WTC11 (cell line): Measurements from ENCODE around the gene TEKT3. TPM values are rescaled to one million over a fixed set of nuclear protein-coding genes. Genes with fewer than 3 reads are reported as not detected.
A peak's percentile ranks its signal among the peaks of the same experiment; 100 is the strongest.

Source experiments
- ATAC-seq: fragments of 200-7000 bp; cut with Tn5 transposase; 2 replicates; pipeline ENCODE4 v1.10.0; 2021; ENCODE audit warnings: mild to moderate bottlenecking, moderate library complexity
- CTCF ChIA-PET: fragments of 300-600 bp; sonication (Branson Sonifier 250); formaldehyde crosslinking; loops from one replicate; lab custom pipeline; 2021; ENCODE audit warnings: antibody characterized with exemption; lab: Charles Lee
- POLR2A ChIA-PET: fragments of 350-600 bp; sonication (Branson Sonifier 250); formaldehyde crosslinking; loops from one replicate; lab custom pipeline; 2021; ENCODE audit warnings: antibody characterized with exemption; lab: Charles Lee
- DNase-seq: peaks from one replicate; pipeline ENCODE4 v3.0.0; 2021; ENCODE audit warnings: low spot score
- H3K27ac Mint-ChIP-seq: 2 replicates; pipeline ENCODE4 v1.8.0; 2021; ENCODE audit warnings: mixed read lengths
- H3K27me3 Mint-ChIP-seq: 2 replicates; pipeline ENCODE4 v1.8.0; 2021; ENCODE audit warnings: low read depth, mild to moderate bottlenecking, moderate library complexity, mixed read lengths
- H3K36me3 Mint-ChIP-seq: 2 replicates; pipeline ENCODE4 v1.8.0; 2021; ENCODE audit warnings: mixed read lengths
- H3K4me1 Mint-ChIP-seq: 2 replicates; pipeline ENCODE4 v1.8.0; 2022; ENCODE audit warnings: mixed read lengths
- H3K4me3 Mint-ChIP-seq: 2 replicates; pipeline ENCODE4 v1.8.0; 2021; ENCODE audit warnings: mild to moderate bottlenecking, moderate library complexity, mixed read lengths
- H3K9me3 Mint-ChIP-seq: 2 replicates; pipeline ENCODE4 v1.8.0; 2021; ENCODE audit warnings: mixed read lengths
- ARID4B ChIP-seq: sonication (generic); formaldehyde crosslinking; IDR thresholded peaks from 2 replicates; pipeline ENCODE4 v1.8.0; 2023; ENCODE audit warnings: missing genetic modification reagents, mild to moderate bottlenecking, borderline replicate concordance
- CBFB ChIP-seq: sonication (generic); formaldehyde crosslinking; IDR thresholded peaks from 2 replicates; pipeline ENCODE4 v1.8.1; 2022; ENCODE audit warnings: mild to moderate bottlenecking, low read depth, missing genetic modification reagents
- CREM ChIP-seq: sonication (generic); formaldehyde crosslinking; IDR thresholded peaks from 2 replicates; pipeline ENCODE4 v1.8.1; 2022; ENCODE audit warnings: mild to moderate bottlenecking, missing genetic modification reagents, moderate library complexity
- ELF4 ChIP-seq: sonication (generic); formaldehyde crosslinking; IDR thresholded peaks from 2 replicates; pipeline ENCODE4 v1.8.1; 2022; ENCODE audit warnings: low read depth, mild to moderate bottlenecking, moderate library complexity, missing genetic modification reagents
- FOXP4 ChIP-seq: sonication (generic); formaldehyde crosslinking; IDR thresholded peaks from 2 replicates; pipeline ENCODE4 v1.8.0; 2022; ENCODE audit warnings: mild to moderate bottlenecking, missing genetic modification reagents
- GRHL2 ChIP-seq: fragments of 250-450 bp; sonication (Bioruptor Pico); IDR thresholded peaks from 2 replicates; pipeline ENCODE4 v1.8.0; 2022; ENCODE audit warnings: mild to moderate bottlenecking, moderate library complexity; ENCODE audit not compliant: insufficient replicate concordance, severe bottlenecking
- IRF2 ChIP-seq: sonication (generic); formaldehyde crosslinking; IDR thresholded peaks from 2 replicates; pipeline ENCODE4 v1.8.0; 2022; ENCODE audit warnings: low read depth, missing genetic modification reagents, borderline replicate concordance
- MYBL2 ChIP-seq: sonication (generic); formaldehyde crosslinking; IDR thresholded peaks from 2 replicates; pipeline ENCODE4 v1.8.1; 2023; ENCODE audit warnings: mild to moderate bottlenecking, moderate library complexity, missing genetic modification reagents
- NFE2L1 ChIP-seq: sonication (generic); formaldehyde crosslinking; IDR thresholded peaks from 2 replicates; pipeline ENCODE4 v1.8.1; 2023; ENCODE audit warnings: missing genetic modification reagents
- RELA ChIP-seq: sonication (generic); formaldehyde crosslinking; IDR thresholded peaks from 2 replicates; pipeline ENCODE4 v1.8.1; 2022; ENCODE audit warnings: missing genetic modification reagents, mild to moderate bottlenecking, borderline replicate concordance
- USF1 ChIP-seq: sonication (generic); formaldehyde crosslinking; IDR thresholded peaks from 2 replicates; pipeline ENCODE4 v1.8.0; 2022; ENCODE audit warnings: mild to moderate bottlenecking, missing genetic modification reagents
- ZNF396 ChIP-seq: fragments of 250-450 bp; sonication (Bioruptor Pico); IDR thresholded peaks from 2 replicates; pipeline ENCODE4 v1.8.0; 2021; ENCODE audit warnings: mild to moderate bottlenecking, moderate library complexity, borderline replicate concordance
- ZNF416 ChIP-seq: fragments of 250-450 bp; sonication (Bioruptor Pico); IDR thresholded peaks from 2 replicates; pipeline ENCODE4 v1.9.0; 2021; ENCODE audit warnings: mild to moderate bottlenecking, inconsistent platforms
- total RNA-seq: library from RNA; stranded (reverse); gene quantifications from 3 replicates; pipeline ENCODE4 v1.2.3, GENCODE V29; 2021
- TF ChIP-seq, protein P1 (sequence below): fragments of 250-450 bp; sonication (Bioruptor Pico); IDR thresholded peaks from 2 replicates; pipeline ENCODE4 v1.9.0; 2021; ENCODE audit warnings: mild to moderate bottlenecking, borderline replicate concordance
- TF ChIP-seq, protein P2 (sequence below): sonication (generic); formaldehyde crosslinking; IDR thresholded peaks from 2 replicates; pipeline ENCODE4 v1.8.1; 2022; ENCODE audit warnings: mild to moderate bottlenecking, moderate library complexity, missing genetic modification reagents
- TF ChIP-seq, protein P3 (sequence below): sonication (generic); formaldehyde crosslinking; IDR thresholded peaks from 2 replicates; pipeline ENCODE4 v1.8.1; 2023; ENCODE audit warnings: mild to moderate bottlenecking, missing genetic modification reagents
- TF ChIP-seq, protein P4 (sequence below): sonication (generic); formaldehyde crosslinking; conservative IDR thresholded peaks from 2 replicates; pipeline ENCODE4 v1.8.1; 2023; ENCODE audit warnings: mild to moderate bottlenecking, low read depth, missing genetic modification reagents, moderate library complexity
- TF ChIP-seq, protein P5 (sequence below): fragments of 250-450 bp; sonication (Bioruptor Pico); IDR thresholded peaks from 2 replicates; pipeline ENCODE4 v1.9.0; 2021; ENCODE audit warnings: mild to moderate bottlenecking

Gene TEKT3
- total RNA-seq, 1 experiment from 2014 or later: 3.1 TPM

GRCh38 chr17:15334266-15334665, 7.1 kb downstream of the TEKT3 start (continued):
- TF ChIP-seq, protein P1, sequence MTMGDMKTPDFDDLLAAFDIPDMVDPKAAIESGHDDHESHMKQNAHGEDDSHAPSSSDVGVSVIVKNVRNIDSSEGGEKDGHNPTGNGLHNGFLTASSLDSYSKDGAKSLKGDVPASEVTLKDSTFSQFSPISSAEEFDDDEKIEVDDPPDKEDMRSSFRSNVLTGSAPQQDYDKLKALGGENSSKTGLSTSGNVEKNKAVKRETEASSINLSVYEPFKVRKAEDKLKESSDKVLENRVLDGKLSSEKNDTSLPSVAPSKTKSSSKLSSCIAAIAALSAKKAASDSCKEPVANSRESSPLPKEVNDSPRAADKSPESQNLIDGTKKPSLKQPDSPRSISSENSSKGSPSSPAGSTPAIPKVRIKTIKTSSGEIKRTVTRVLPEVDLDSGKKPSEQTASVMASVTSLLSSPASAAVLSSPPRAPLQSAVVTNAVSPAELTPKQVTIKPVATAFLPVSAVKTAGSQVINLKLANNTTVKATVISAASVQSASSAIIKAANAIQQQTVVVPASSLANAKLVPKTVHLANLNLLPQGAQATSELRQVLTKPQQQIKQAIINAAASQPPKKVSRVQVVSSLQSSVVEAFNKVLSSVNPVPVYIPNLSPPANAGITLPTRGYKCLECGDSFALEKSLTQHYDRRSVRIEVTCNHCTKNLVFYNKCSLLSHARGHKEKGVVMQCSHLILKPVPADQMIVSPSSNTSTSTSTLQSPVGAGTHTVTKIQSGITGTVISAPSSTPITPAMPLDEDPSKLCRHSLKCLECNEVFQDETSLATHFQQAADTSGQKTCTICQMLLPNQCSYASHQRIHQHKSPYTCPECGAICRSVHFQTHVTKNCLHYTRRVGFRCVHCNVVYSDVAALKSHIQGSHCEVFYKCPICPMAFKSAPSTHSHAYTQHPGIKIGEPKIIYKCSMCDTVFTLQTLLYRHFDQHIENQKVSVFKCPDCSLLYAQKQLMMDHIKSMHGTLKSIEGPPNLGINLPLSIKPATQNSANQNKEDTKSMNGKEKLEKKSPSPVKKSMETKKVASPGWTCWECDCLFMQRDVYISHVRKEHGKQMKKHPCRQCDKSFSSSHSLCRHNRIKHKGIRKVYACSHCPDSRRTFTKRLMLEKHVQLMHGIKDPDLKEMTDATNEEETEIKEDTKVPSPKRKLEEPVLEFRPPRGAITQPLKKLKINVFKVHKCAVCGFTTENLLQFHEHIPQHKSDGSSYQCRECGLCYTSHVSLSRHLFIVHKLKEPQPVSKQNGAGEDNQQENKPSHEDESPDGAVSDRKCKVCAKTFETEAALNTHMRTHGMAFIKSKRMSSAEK (CRISPR knock-in tag): no peak
- TF ChIP-seq IRF2 (CRISPR knock-in tag): no peak
- no peak for TF ChIP-seq ZNF396 (CRISPR knock-in tag)
- TF ChIP-seq CREM (CRISPR knock-in tag): no peak
- TF ChIP-seq, protein P2, sequence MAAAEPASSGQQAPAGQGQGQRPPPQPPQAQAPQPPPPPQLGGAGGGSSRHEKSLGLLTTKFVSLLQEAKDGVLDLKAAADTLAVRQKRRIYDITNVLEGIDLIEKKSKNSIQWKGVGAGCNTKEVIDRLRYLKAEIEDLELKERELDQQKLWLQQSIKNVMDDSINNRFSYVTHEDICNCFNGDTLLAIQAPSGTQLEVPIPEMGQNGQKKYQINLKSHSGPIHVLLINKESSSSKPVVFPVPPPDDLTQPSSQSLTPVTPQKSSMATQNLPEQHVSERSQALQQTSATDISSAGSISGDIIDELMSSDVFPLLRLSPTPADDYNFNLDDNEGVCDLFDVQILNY (CRISPR knock-in tag): no peak
- TF ChIP-seq MYBL2 (CRISPR knock-in tag): no peak
- TF ChIP-seq CBFB: no peak
- TF ChIP-seq, protein P3, sequence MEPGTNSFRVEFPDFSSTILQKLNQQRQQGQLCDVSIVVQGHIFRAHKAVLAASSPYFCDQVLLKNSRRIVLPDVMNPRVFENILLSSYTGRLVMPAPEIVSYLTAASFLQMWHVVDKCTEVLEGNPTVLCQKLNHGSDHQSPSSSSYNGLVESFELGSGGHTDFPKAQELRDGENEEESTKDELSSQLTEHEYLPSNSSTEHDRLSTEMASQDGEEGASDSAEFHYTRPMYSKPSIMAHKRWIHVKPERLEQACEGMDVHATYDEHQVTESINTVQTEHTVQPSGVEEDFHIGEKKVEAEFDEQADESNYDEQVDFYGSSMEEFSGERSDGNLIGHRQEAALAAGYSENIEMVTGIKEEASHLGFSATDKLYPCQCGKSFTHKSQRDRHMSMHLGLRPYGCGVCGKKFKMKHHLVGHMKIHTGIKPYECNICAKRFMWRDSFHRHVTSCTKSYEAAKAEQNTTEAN (CRISPR knock-in tag): no peak
- TF ChIP-seq, protein P4, sequence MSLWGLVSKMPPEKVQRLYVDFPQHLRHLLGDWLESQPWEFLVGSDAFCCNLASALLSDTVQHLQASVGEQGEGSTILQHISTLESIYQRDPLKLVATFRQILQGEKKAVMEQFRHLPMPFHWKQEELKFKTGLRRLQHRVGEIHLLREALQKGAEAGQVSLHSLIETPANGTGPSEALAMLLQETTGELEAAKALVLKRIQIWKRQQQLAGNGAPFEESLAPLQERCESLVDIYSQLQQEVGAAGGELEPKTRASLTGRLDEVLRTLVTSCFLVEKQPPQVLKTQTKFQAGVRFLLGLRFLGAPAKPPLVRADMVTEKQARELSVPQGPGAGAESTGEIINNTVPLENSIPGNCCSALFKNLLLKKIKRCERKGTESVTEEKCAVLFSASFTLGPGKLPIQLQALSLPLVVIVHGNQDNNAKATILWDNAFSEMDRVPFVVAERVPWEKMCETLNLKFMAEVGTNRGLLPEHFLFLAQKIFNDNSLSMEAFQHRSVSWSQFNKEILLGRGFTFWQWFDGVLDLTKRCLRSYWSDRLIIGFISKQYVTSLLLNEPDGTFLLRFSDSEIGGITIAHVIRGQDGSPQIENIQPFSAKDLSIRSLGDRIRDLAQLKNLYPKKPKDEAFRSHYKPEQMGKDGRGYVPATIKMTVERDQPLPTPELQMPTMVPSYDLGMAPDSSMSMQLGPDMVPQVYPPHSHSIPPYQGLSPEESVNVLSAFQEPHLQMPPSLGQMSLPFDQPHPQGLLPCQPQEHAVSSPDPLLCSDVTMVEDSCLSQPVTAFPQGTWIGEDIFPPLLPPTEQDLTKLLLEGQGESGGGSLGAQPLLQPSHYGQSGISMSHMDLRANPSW (CRISPR knock-in tag): no peak

- ATAC-seq (peak; percentile 100), DNase-seq (peak; percentile 66)
- H3K36me3 Mint-ChIP-seq: peaks cover 23% of the 10 kb centered on the region
- POLR2A ChIA-PET: interaction anchor here (0.5 to 1.0 kb wide), 2 partner anchors 9 to 14 kb away, joined by 3 to 4 read pairs; no protein-coding TSS in a partner anchor
- H3K9me3 Mint-ChIP-seq: peaks cover 24% of the 10 kb centered on the region
- H3K4me1 Mint-ChIP-seq: peaks cover 35% of the 10 kb centered on the region
- peak overlapping the region; percentile 45 for H3K27ac Mint-ChIP-seq
- peak overlapping the region; percentile 26 for H3K4me3 Mint-ChIP-seq
- peaks cover 19% of the 10 kb centered on the region for H3K27me3 Mint-ChIP-seq
- CTCF ChIA-PET: interaction anchor here (1.0 to 1.8 kb wide), 3 partner anchors 71 to 171 kb away, joined by 3 to 8 read pairs (median 3); no protein-coding TSS in a partner anchor
- TF ChIP-seq NFE2L1 (CRISPR knock-in tag) (no peak), ARID4B (CRISPR knock-in tag) (no peak), USF1 (no peak), RELA (CRISPR knock-in tag) (no peak), FOXP4 (CRISPR knock-in tag) (peak; percentile 94; the same call in 1 of the 2 replicates), ZNF416 (CRISPR knock-in tag) (no peak), GRHL2 (CRISPR knock-in tag) (no peak), ELF4 (CRISPR knock-in tag) (no peak)
- TF ChIP-seq, protein P5, sequence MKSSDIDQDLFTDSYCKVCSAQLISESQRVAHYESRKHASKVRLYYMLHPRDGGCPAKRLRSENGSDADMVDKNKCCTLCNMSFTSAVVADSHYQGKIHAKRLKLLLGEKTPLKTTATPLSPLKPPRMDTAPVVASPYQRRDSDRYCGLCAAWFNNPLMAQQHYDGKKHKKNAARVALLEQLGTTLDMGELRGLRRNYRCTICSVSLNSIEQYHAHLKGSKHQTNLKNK (CRISPR knock-in tag): no peak
Observed at GRCh38 chr17:15332338-15332737, 9.1 kb downstream of the TEKT3 start.
